Peyer's patch (tissue), 4 donors: ENCODE data around the gene ARPP21.

Experiments used
- POLR2A ChIP-seq, 2 donors: fragments of 450-650 bp; IDR thresholded peaks; one replicate each; pipeline ENCODE4 v1.5.1; 2017; ENCODE audit warnings: antibody characterized with exemption in 2 of 2, mild to moderate bottlenecking in 2 of 2, moderate library complexity in 2 of 2
- TF ChIP-seq, protein P1 (sequence below), 6 experiments: fragments of 450-650 bp in 4 of 6; fragments of 200-600 bp in 2 of 6; sonication (generic) in 1 of 6; IDR thresholded peaks; one replicate each; pipeline ENCODE4 v1.5.1; 2017 to 2019; ENCODE audit warnings: antibody characterized with exemption in 6 of 6, mild to moderate bottlenecking in 3 of 6, moderate library complexity in 1 of 6

DNA sequence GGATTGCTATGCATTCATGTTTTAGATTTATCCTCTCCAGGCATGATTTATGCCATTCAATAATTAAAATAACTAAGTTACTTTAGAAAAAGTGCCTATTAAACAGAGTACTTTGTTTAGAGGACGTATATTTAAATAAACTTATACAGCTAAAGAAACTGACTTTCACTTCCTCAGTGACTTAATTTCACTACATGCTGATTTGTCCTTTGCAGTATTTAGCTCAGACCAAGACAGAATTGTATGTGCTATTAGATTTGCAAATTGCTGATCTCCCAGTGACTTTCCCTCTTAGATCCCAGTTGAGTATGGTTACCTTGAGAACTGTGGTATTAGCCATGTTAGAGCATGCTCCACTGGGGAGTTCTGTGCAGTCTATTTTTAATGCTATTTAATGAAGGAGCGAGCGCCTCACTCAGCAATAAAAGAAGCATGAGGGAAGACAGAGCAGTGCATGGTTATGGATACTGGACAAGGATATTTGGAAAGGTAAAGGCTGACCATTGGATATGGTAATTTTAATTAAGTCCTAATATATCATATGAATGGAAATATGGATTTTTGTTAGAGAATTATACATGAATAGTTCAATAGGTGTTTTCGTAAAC, 2.7 kb downstream of the ARPP21 start:
- TF ChIP-seq, protein P1, sequence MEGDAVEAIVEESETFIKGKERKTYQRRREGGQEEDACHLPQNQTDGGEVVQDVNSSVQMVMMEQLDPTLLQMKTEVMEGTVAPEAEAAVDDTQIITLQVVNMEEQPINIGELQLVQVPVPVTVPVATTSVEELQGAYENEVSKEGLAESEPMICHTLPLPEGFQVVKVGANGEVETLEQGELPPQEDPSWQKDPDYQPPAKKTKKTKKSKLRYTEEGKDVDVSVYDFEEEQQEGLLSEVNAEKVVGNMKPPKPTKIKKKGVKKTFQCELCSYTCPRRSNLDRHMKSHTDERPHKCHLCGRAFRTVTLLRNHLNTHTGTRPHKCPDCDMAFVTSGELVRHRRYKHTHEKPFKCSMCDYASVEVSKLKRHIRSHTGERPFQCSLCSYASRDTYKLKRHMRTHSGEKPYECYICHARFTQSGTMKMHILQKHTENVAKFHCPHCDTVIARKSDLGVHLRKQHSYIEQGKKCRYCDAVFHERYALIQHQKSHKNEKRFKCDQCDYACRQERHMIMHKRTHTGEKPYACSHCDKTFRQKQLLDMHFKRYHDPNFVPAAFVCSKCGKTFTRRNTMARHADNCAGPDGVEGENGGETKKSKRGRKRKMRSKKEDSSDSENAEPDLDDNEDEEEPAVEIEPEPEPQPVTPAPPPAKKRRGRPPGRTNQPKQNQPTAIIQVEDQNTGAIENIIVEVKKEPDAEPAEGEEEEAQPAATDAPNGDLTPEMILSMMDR (IDR thresholded peaks at IDR 0.05) = no peak
- TF ChIP-seq POLR2A (IDR thresholded peaks at IDR 0.05) = no peak
